CD8-positive, alpha-beta memory T cell (primary cell): Measurements from ENCODE around the gene PATE2. TPM values are rescaled to one million over a fixed set of nuclear protein-coding genes. Genes with fewer than 3 reads are reported as not detected.

Experiments used
- CTCF ChIA-PET: fragments of 350-600 bp; sonication (Branson Sonifier 250); formaldehyde crosslinking; loops from one replicate; lab custom pipeline; 2021; ENCODE audit warnings: antibody characterized with exemption; lab: Charles Lee
- POLR2A ChIA-PET: fragments of 350-600 bp; sonication (Branson Sonifier 250); formaldehyde crosslinking; loops from one replicate; lab custom pipeline; 2021; ENCODE audit warnings: antibody characterized with exemption; lab: Charles Lee
- DNase-seq, 5 donors: peaks; one replicate each; pipeline versions ENCODE4 v3.0.0 to v3.0.0-alpha.2; 2020 to 2022; ENCODE audit warnings: mixed read lengths in 1 of 5
- H3K27ac ChIP-seq: one replicate; pipeline ENCODE4 v1.7.0; 2013; ENCODE audit warnings: low read depth, mild to moderate bottlenecking, low read length, moderate library complexity
- H3K27me3 ChIP-seq: 2 replicates; pipeline ENCODE4 v1.7.0; 2013; ENCODE audit warnings: low read length, mild to moderate bottlenecking; ENCODE audit not compliant: insufficient read depth, poor library complexity, severe bottlenecking
- H3K36me3 ChIP-seq: 2 replicates; pipeline ENCODE4 v1.7.0; 2013; ENCODE audit warnings: mild to moderate bottlenecking, low read length, moderate library complexity; ENCODE audit not compliant: insufficient read depth
- H3K4me1 ChIP-seq: 2 replicates; pipeline ENCODE4 v1.7.0; 2013; ENCODE audit warnings: mild to moderate bottlenecking, low read length, moderate library complexity; ENCODE audit not compliant: insufficient read depth
- H3K4me3 ChIP-seq: 2 replicates; pipeline ENCODE4 v1.7.0; 2013; ENCODE audit warnings: mild to moderate bottlenecking, low read length
- H3K9me3 ChIP-seq: 2 replicates; pipeline ENCODE4 v1.7.0; 2013; ENCODE audit warnings: mild to moderate bottlenecking, low read length
- H3K27ac Mint-ChIP-seq, 8 donors: one replicate each; pipeline ENCODE4 v1.8.0; 2020 to 2021; ENCODE audit warnings: mixed read lengths in 8 of 8, mild to moderate bottlenecking in 6 of 8, inconsistent platforms in 3 of 8, moderate library complexity in 3 of 8
- H3K27me3 Mint-ChIP-seq, 2 donors: one replicate each; pipeline ENCODE4 v1.8.0; 2020 to 2021; ENCODE audit warnings: mixed read lengths in 2 of 2, mild to moderate bottlenecking in 1 of 2, moderate library complexity in 1 of 2
- H3K36me3 Mint-ChIP-seq, 3 donors: one replicate each; pipeline ENCODE4 v1.8.0; 2020 to 2021; ENCODE audit warnings: mixed read lengths in 3 of 3, inconsistent platforms in 1 of 3, mild to moderate bottlenecking in 1 of 3
- H3K4me1 Mint-ChIP-seq, 3 donors: one replicate each; pipeline ENCODE4 v1.8.0; 2020 to 2021; ENCODE audit warnings: mixed read lengths in 3 of 3, inconsistent platforms in 1 of 3, mild to moderate bottlenecking in 1 of 3
- H3K4me3 Mint-ChIP-seq, 7 donors: one replicate each; pipeline ENCODE4 v1.8.0; 2020 to 2021; ENCODE audit warnings: mixed read lengths in 7 of 7, mild to moderate bottlenecking in 6 of 7, moderate library complexity in 4 of 7, inconsistent platforms in 2 of 7
- H3K9me3 Mint-ChIP-seq, 5 donors: one replicate each; pipeline ENCODE4 v1.8.0; 2020 to 2022; ENCODE audit warnings: mixed read lengths in 5 of 5, mild to moderate bottlenecking in 3 of 5, moderate library complexity in 2 of 5, inconsistent platforms in 1 of 5
- polyA plus RNA-seq: library from polyadenylated mRNA; unstranded; fragments of 300-500 nt; fragmentation: Illumina TruSeq; gene quantifications from one replicate; pipeline ENCODE4 v1.2.3, GENCODE V29; 2021
- total RNA-seq, 2 experiments: library from RNA; stranded (reverse); gene quantifications; one replicate each; pipeline ENCODE4 v1.2.3, GENCODE V29; 2021

Gene PATE2
- total RNA-seq: not detected
- not detected for polyA plus RNA-seq

GRCh38 chr11:125778728-125779127, at the start of gene PATE2:
Gene PATE2, minus strand, starts transcription at chr11:125778828. Its CDS starts 55 bp downstream, at chr11:125778773.
- ChIA-PET CTCF (no interaction called here), POLR2A (no interaction called here)
- no peaks in the 10 kb centered on the region for H3K36me3 Mint-ChIP-seq
- H3K4me1 Mint-ChIP-seq: no peaks in the 10 kb centered on the region
- peak within 1 kb of the TSS in 1 of 8 donors; percentile 81 for H3K27ac Mint-ChIP-seq
- H3K9me3 Mint-ChIP-seq: peaks cover 0 to 6% (median 0%) of the 10 kb centered on the region in 5 donors
- Histone ChIP-seq H3K4me1 (no peaks in the 10 kb centered on the region), H3K27ac (no peak within 1 kb of the TSS), H3K27me3 (no peaks in the 10 kb centered on the region), H3K4me3 (no peak within 1 kb of the TSS), H3K9me3 (no peaks in the 10 kb centered on the region), H3K36me3 (no peaks in the 10 kb centered on the region)
- no peak for DNase-seq
- no peak within 1 kb of the TSS for H3K4me3 Mint-ChIP-seq
- peaks cover 3 to 24% of the 10 kb centered on the region in 2 donors for H3K27me3 Mint-ChIP-seq

DNA sequence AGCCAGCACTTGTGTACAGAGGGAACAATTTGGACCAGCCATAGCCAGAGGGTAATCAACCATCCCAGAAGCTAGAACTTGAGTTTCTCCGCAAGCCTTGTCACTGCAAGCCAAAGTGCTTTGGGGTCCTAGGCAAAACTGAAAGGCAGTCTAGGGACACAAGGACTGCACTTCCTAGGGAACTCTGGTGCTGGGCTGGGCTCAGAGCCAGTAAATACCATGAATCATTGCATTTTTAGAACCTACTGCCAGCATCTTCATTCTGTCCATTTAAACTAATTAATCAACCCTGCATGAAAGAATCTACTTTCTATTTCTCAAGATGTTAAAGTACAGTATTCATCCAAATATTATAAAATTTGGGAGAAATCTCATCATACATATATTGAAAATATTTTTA, 29.3 kb upstream of the PATE2 start:
- Histone ChIP-seq H3K4me1 (no peaks in the 10 kb centered on the region), H3K9me3 (no peaks in the 10 kb centered on the region), H3K4me3 (no peak overlapping the region), H3K36me3 (no peaks in the 10 kb centered on the region), H3K27ac (no peak overlapping the region), H3K27me3 (no peaks in the 10 kb centered on the region)
- H3K27ac Mint-ChIP-seq: no peak overlapping the region
- no peak overlapping the region for H3K4me3 Mint-ChIP-seq
- no peak for DNase-seq
- no peaks in the 10 kb centered on the region for H3K36me3 Mint-ChIP-seq
- H3K9me3 Mint-ChIP-seq: peaks cover 2 to 19% (median 11%) of the 10 kb centered on the region in 5 donors
- peaks cover 5% of the 10 kb centered on the region in 2 donors for H3K27me3 Mint-ChIP-seq
- H3K4me1 Mint-ChIP-seq: no peaks in the 10 kb centered on the region
- POLR2A ChIA-PET: no interaction called here
- CTCF ChIA-PET: no interaction called here

- H3K27me3 Mint-ChIP-seq: peaks cover 10 to 27% of the 10 kb centered on the region in 2 donors
- DNase-seq: no peak
- H3K4me1 ChIP-seq: no peaks in the 10 kb centered on the region
- H3K4me1 Mint-ChIP-seq: no peaks in the 10 kb centered on the region
- no peak overlapping the region for H3K27ac Mint-ChIP-seq
- H3K9me3 Mint-ChIP-seq: peaks cover 23 to 52% (median 43%) of the 10 kb centered on the region in 5 donors
- H3K36me3 Mint-ChIP-seq: peaks cover 0 to 5% (median 0%) of the 10 kb centered on the region in 3 donors
- no peak overlapping the region for H3K27ac ChIP-seq
- H3K36me3 ChIP-seq: no peaks in the 10 kb centered on the region
- CTCF ChIA-PET: no interaction called here
- no peak overlapping the region for H3K4me3 ChIP-seq
- no peaks in the 10 kb centered on the region for H3K27me3 ChIP-seq
- POLR2A ChIA-PET: no interaction called here
- no peak overlapping the region for H3K4me3 Mint-ChIP-seq
- no peaks in the 10 kb centered on the region for H3K9me3 ChIP-seq
Measured at GRCh38 chr11:125802387-125802786, 23.8 kb upstream of the PATE2 start.

GRCh38 chr11:125799808-125800207, 21.2 kb upstream of the PATE2 start:
- Mint-ChIP-seq H3K4me1 (no peaks in the 10 kb centered on the region), H3K4me3 (no peak overlapping the region), H3K36me3 (peaks cover 0 to 5% (median 0%) of the 10 kb centered on the region in 3 donors), H3K27me3 (peaks cover 8 to 22% of the 10 kb centered on the region in 2 donors), H3K9me3 (peaks cover 32 to 60% (median 52%) of the 10 kb centered on the region in 5 donors), H3K27ac (no peak overlapping the region)
- DNase-seq: no peak
- Histone ChIP-seq H3K36me3 (no peaks in the 10 kb centered on the region), H3K4me1 (no peaks in the 10 kb centered on the region), H3K4me3 (no peak overlapping the region), H3K9me3 (no peaks in the 10 kb centered on the region), H3K27me3 (no peaks in the 10 kb centered on the region), H3K27ac (no peak overlapping the region)
- CTCF ChIA-PET: no interaction called here
- POLR2A ChIA-PET: no interaction called here

- no peak overlapping the region for H3K27ac Mint-ChIP-seq
- H3K4me1 Mint-ChIP-seq: no peaks in the 10 kb centered on the region
- DNase-seq: no peak
- Histone ChIP-seq H3K4me3 (no peak overlapping the region), H3K36me3 (no peaks in the 10 kb centered on the region), H3K27me3 (no peaks in the 10 kb centered on the region), H3K27ac (no peak overlapping the region), H3K4me1 (no peaks in the 10 kb centered on the region), H3K9me3 (no peaks in the 10 kb centered on the region)
- ChIA-PET CTCF (no interaction called here), POLR2A (no interaction called here)
- peaks cover 36 to 55% (median 54%) of the 10 kb centered on the region in 5 donors for H3K9me3 Mint-ChIP-seq
- H3K27me3 Mint-ChIP-seq: peaks cover 9 to 22% of the 10 kb centered on the region in 2 donors
- H3K4me3 Mint-ChIP-seq: no peak overlapping the region
- peaks cover 0 to 5% (median 0%) of the 10 kb centered on the region in 3 donors for H3K36me3 Mint-ChIP-seq
Measured at GRCh38 chr11:125797641-125798040, 19.0 kb upstream of the PATE2 start.

GRCh38 chr11:125790825-125791224, 12.2 kb upstream of the PATE2 start:
- H3K27me3 ChIP-seq: no peaks in the 10 kb centered on the region
- H3K27ac ChIP-seq: no peak overlapping the region
- Mint-ChIP-seq H3K36me3 (no peaks in the 10 kb centered on the region), H3K27me3 (peaks cover 0 to 4% of the 10 kb centered on the region in 2 donors), H3K9me3 (peaks cover 10 to 15% (median 13%) of the 10 kb centered on the region in 5 donors), H3K4me1 (no peaks in the 10 kb centered on the region), H3K4me3 (no peak overlapping the region), H3K27ac (no peak overlapping the region)
- DNase-seq: no peak
- CTCF ChIA-PET: no interaction called here
- POLR2A ChIA-PET: no interaction called here
- no peak overlapping the region for H3K4me3 ChIP-seq
- no peaks in the 10 kb centered on the region for H3K36me3 ChIP-seq
- H3K9me3 ChIP-seq: no peaks in the 10 kb centered on the region
- H3K4me1 ChIP-seq: no peaks in the 10 kb centered on the region

DNA sequence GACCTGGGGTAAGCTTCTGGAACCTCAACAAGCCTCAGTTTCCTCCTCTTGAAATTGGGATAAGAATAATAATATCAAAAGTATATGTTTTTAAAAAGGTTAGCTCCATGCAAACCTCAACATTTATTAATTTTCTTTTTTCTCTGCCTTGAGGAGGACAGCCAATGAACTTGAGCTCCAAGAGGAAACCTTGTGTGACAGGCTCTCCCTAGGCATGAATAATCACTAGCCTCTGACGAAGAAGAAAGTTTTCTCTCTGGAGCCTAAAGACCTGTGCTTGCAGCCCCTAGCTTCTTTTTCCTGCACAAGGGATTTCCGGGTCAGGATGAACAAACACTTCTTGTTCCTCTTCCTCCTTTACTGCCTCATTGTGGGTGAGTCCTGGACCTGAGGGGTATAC, 9.2 kb upstream of the PATE2 start, which contains the start of gene PATE3:
PATE3 (plus strand) TSS at position 301 of the 400 bp plus-strand sequence; CDS start at position 326, 25 bp downstream.
- CTCF ChIA-PET: no interaction called here
- H3K4me3 ChIP-seq: no peak within 1 kb of the TSS

GRCh38 chr11:125784678-125785077, 6.0 kb upstream of the PATE2 start:
- Mint-ChIP-seq H3K4me1 (no peaks in the 10 kb centered on the region), H3K36me3 (no peaks in the 10 kb centered on the region), H3K27me3 (peaks cover 2 to 6% of the 10 kb centered on the region in 2 donors), H3K4me3 (no peak overlapping the region), H3K9me3 (peaks cover 0 to 9% (median 4%) of the 10 kb centered on the region in 5 donors), H3K27ac (no peak overlapping the region)
- H3K4me3 ChIP-seq: no peak overlapping the region
- H3K9me3 ChIP-seq: no peaks in the 10 kb centered on the region
- POLR2A ChIA-PET: no interaction called here
- H3K27me3 ChIP-seq: no peaks in the 10 kb centered on the region
- H3K27ac ChIP-seq: no peak overlapping the region
- DNase-seq: no peak
- H3K36me3 ChIP-seq: no peaks in the 10 kb centered on the region
- H3K4me1 ChIP-seq: no peaks in the 10 kb centered on the region
- CTCF ChIA-PET: no interaction called here

More for the DNA sequence above, 9.2 kb upstream of the PATE2 start, which contains the start of gene PATE3:
- Histone ChIP-seq H3K9me3 (no peaks in the 10 kb centered on the region), H3K4me1 (no peaks in the 10 kb centered on the region), H3K27ac (no peak within 1 kb of the TSS), H3K27me3 (no peaks in the 10 kb centered on the region), H3K36me3 (no peaks in the 10 kb centered on the region)
- Mint-ChIP-seq H3K4me3 (no peak within 1 kb of the TSS), H3K9me3 (peaks cover 0 to 9% (median 3%) of the 10 kb centered on the region in 5 donors), H3K27ac (no peak within 1 kb of the TSS), H3K4me1 (no peaks in the 10 kb centered on the region), H3K36me3 (no peaks in the 10 kb centered on the region), H3K27me3 (peaks cover 0 to 4% of the 10 kb centered on the region in 2 donors)
- no peak for DNase-seq
- POLR2A ChIA-PET: no interaction called here
